CD14-positive monocyte (primary cell): ENCODE data around the gene MRPS27. TPM values are rescaled to one million over a fixed set of nuclear protein-coding genes. Genes with fewer than 3 reads are reported as not detected.

Source experiments
- DNase-seq, 3 donors: peaks; one replicate each; pipeline ENCODE4 v3.0.0-alpha.2; 2011 to 2022
- H2AFZ ChIP-seq: 2 replicates; pipeline ENCODE4 v1.6.0; 2012; ENCODE audit warnings: mild to moderate bottlenecking, low read depth, low read length, inconsistent platforms; ENCODE audit not compliant: insufficient read depth, poor library complexity, severe bottlenecking
- H3K27ac ChIP-seq, 2 donors: 1 replicate in 1 of 2; 2 replicates in 1 of 2; pipeline ENCODE4 v1.5.1; 2012 to 2013; ENCODE audit warnings: low read length in 2 of 2, control low read depth in 1 of 2, inconsistent platforms in 1 of 2, low read depth in 1 of 2, mild to moderate bottlenecking in 1 of 2
- H3K27me3 ChIP-seq, 2 donors: one replicate each; pipeline versions ENCODE4 v1.6.0 to v1.6.1; 2011 to 2013; ENCODE audit warnings: low read length in 2 of 2; ENCODE audit not compliant: control insufficient read depth in 2 of 2, insufficient read depth in 2 of 2
- H3K36me3 ChIP-seq, 2 donors: replicated peaks in 1 of 2; 1 replicate in 1 of 2; 2 replicates in 1 of 2; pipeline versions ENCODE4 v1.5.1 to v1.6.1; 2012 to 2013; ENCODE audit warnings: low read length in 2 of 2, control low read depth in 1 of 2, inconsistent platforms in 1 of 2, mild to moderate bottlenecking in 1 of 2; ENCODE audit not compliant: insufficient read depth in 2 of 2, control insufficient read depth in 1 of 2
- H3K4me1 ChIP-seq, 2 donors: 1 replicate in 1 of 2; 2 replicates in 1 of 2; pipeline versions ENCODE4 v1.5.1 to v1.6.1; 2012 to 2013; ENCODE audit warnings: low read length in 2 of 2, control low read depth in 1 of 2, inconsistent platforms in 1 of 2, mild to moderate bottlenecking in 1 of 2, moderate library complexity in 1 of 2; ENCODE audit not compliant: insufficient read depth in 2 of 2, control insufficient read depth in 1 of 2
- H3K4me2 ChIP-seq: replicated peaks from 2 replicates; pipeline ENCODE3; 2012; ENCODE audit warnings: low read length, moderate library complexity, mild to moderate bottlenecking; ENCODE audit not compliant: poor library complexity, severe bottlenecking; ENCODE audit errors: extremely low read depth
- H3K4me3 ChIP-seq, 3 experiments: fragments of 200-600 bp in 1 of 3; sonication (generic) in 1 of 3; replicated peaks in 1 of 3; 1 replicate in 2 of 3; 2 replicates in 1 of 3; pipeline ENCODE4 v1.5.1; 2011 to 2013; ENCODE audit warnings: low read length in 3 of 3, mild to moderate bottlenecking in 3 of 3, control low read depth in 2 of 3, low read depth in 2 of 3, inconsistent platforms in 1 of 3, moderate library complexity in 1 of 3
- H3K79me2 ChIP-seq: 2 replicates; pipeline ENCODE4 v1.6.0; 2012; ENCODE audit warnings: mild to moderate bottlenecking, control low read depth, inconsistent platforms, low read length, moderate library complexity; ENCODE audit not compliant: insufficient read depth
- H3K9ac ChIP-seq: 2 replicates; pipeline ENCODE4 v1.6.0; 2017; ENCODE audit warnings: low read length, mild to moderate bottlenecking; ENCODE audit not compliant: insufficient read depth, poor library complexity, severe bottlenecking
- H3K9me3 ChIP-seq, 2 donors: replicated peaks in 1 of 2; 1 replicate in 1 of 2; 2 replicates in 1 of 2; pipeline versions ENCODE4 v1.5.1 to v1.6.1; 2012 to 2013; ENCODE audit warnings: low read length in 2 of 2, control low read depth in 1 of 2; ENCODE audit not compliant: control insufficient read depth in 1 of 2, insufficient read depth in 1 of 2
- H4K20me1 ChIP-seq: 2 replicates; pipeline ENCODE4 v1.6.0; 2012; ENCODE audit warnings: mild to moderate bottlenecking, low read length, control low read depth, moderate library complexity; ENCODE audit not compliant: insufficient read depth
- H3K27ac Mint-ChIP-seq, 7 donors: one replicate each; pipeline ENCODE4 v1.8.0; 2020; ENCODE audit warnings: mild to moderate bottlenecking in 7 of 7, mixed read lengths in 7 of 7, moderate library complexity in 6 of 7, inconsistent platforms in 2 of 7
- H3K27me3 Mint-ChIP-seq, 3 donors: one replicate each; pipeline ENCODE4 v1.8.0; 2021 to 2022; ENCODE audit warnings: low read depth in 3 of 3, mild to moderate bottlenecking in 3 of 3, mixed read lengths in 3 of 3, moderate library complexity in 3 of 3, inconsistent platforms in 1 of 3
- H3K36me3 Mint-ChIP-seq, 2 donors: one replicate each; pipeline ENCODE4 v1.8.0; 2020; ENCODE audit warnings: mixed read lengths in 2 of 2, inconsistent platforms in 1 of 2, mild to moderate bottlenecking in 1 of 2
- H3K4me1 Mint-ChIP-seq: one replicate; pipeline ENCODE4 v1.8.0; 2020; ENCODE audit warnings: mild to moderate bottlenecking, mixed read lengths
- H3K4me3 Mint-ChIP-seq, 2 donors: one replicate each; pipeline ENCODE4 v1.8.0; 2020; ENCODE audit warnings: mild to moderate bottlenecking in 2 of 2, mixed read lengths in 2 of 2, moderate library complexity in 1 of 2
- H3K9me3 Mint-ChIP-seq, 7 donors: one replicate each; pipeline ENCODE4 v1.8.0; 2020 to 2022; ENCODE audit warnings: mixed read lengths in 7 of 7, mild to moderate bottlenecking in 6 of 7, moderate library complexity in 6 of 7, inconsistent platforms in 2 of 7
- WGBS: methylation state at CpG from one replicate; pipeline ENCODE4 v1.1.5; 2013; ENCODE audit warnings: missing lambda C conversion rate; ENCODE audit not compliant: insufficient coverage; 5-methylcytosine and 5-hydroxymethylcytosine counted together
- intact Hi-C, 2 donors: fragments of 100-400 bp; cut with micrococcal nuclease; formaldehyde crosslinking; loops; one replicate each; pipeline versions ENCODE4 v1.15.0 to v1.15.1; 2023
- polyA plus RNA-seq, 3 donors: library from polyadenylated mRNA; depleted of rRNA in 1 of 3; unstranded in 2 of 3; stranded (reverse) in 1 of 3; fragments of 300-500 nt in 2 of 3; fragments of >200 nt in 1 of 3; fragmentation: Illumina TruSeq in 2 of 3; gene quantifications; 1 replicate in 2 of 3; 2 replicates in 1 of 3; pipeline ENCODE4 v1.2.3, GENCODE V29; 2012 to 2021
- TF ChIP-seq, protein P1 (sequence below): fragments of 200-600 bp; IDR thresholded peaks from one replicate; pipeline ENCODE4 v1.8.0; 2022; ENCODE audit warnings: antibody characterized with exemption, mild to moderate bottlenecking

Gene MRPS27
- polyA plus RNA-seq, 3 donors = 13.3 to 19.2 (median 15.3) TPM

GRCh38 chr5:72276219-72276752 is 43.8 kb downstream of the MRPS27 start:
- Histone ChIP-seq H3K9ac (no peak overlapping the region), H3K4me2 (no peak overlapping the region), H3K27me3 (no peaks in the 10 kb centered on the region), H3K36me3 (peaks cover 0 to 22% of the 10 kb centered on the region in 2 donors), H3K27ac (no peak overlapping the region), H3K9me3 (no peaks in the 10 kb centered on the region), H3K79me2 (no peaks in the 10 kb centered on the region), H3K4me3 (no peak overlapping the region), H2AFZ (no peak overlapping the region), H3K4me1 (no peaks in the 10 kb centered on the region), H4K20me1 (no peaks in the 10 kb centered on the region)
- H3K9me3 Mint-ChIP-seq = peaks cover 0 to 8% (median 1%) of the 10 kb centered on the region in 7 donors
- TF ChIP-seq, protein P1, sequence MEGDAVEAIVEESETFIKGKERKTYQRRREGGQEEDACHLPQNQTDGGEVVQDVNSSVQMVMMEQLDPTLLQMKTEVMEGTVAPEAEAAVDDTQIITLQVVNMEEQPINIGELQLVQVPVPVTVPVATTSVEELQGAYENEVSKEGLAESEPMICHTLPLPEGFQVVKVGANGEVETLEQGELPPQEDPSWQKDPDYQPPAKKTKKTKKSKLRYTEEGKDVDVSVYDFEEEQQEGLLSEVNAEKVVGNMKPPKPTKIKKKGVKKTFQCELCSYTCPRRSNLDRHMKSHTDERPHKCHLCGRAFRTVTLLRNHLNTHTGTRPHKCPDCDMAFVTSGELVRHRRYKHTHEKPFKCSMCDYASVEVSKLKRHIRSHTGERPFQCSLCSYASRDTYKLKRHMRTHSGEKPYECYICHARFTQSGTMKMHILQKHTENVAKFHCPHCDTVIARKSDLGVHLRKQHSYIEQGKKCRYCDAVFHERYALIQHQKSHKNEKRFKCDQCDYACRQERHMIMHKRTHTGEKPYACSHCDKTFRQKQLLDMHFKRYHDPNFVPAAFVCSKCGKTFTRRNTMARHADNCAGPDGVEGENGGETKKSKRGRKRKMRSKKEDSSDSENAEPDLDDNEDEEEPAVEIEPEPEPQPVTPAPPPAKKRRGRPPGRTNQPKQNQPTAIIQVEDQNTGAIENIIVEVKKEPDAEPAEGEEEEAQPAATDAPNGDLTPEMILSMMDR = no peak
- H3K4me3 Mint-ChIP-seq = no peak overlapping the region
- peaks cover 28 to 47% of the 10 kb centered on the region in 2 donors for H3K36me3 Mint-ChIP-seq
- H3K27ac Mint-ChIP-seq = no peak overlapping the region
- no peak for DNase-seq
- WGBS = no CpG with 5 or more reads among the region's 3 CpGs
- H3K27me3 Mint-ChIP-seq = no peaks in the 10 kb centered on the region
- no peaks in the 10 kb centered on the region for H3K4me1 Mint-ChIP-seq
- intact Hi-C loops = no loop called here

GRCh38 chr5:72273547-72273946 is 46.5 kb downstream of the MRPS27 start:
- Histone ChIP-seq H3K36me3 (peaks cover 0 to 6% of the 10 kb centered on the region in 2 donors), H3K9ac (no peak overlapping the region), H2AFZ (no peak overlapping the region), H3K4me3 (no peak overlapping the region), H3K27me3 (no peaks in the 10 kb centered on the region), H3K79me2 (no peaks in the 10 kb centered on the region), H4K20me1 (no peaks in the 10 kb centered on the region), H3K4me1 (no peaks in the 10 kb centered on the region), H3K9me3 (no peaks in the 10 kb centered on the region), H3K27ac (no peak overlapping the region), H3K4me2 (no peak overlapping the region)
- H3K4me3 Mint-ChIP-seq = no peak overlapping the region
- H3K36me3 Mint-ChIP-seq = peaks cover 21 to 35% of the 10 kb centered on the region in 2 donors
- DNase-seq = no peak
- TF ChIP-seq, protein P1 = no peak
- intact Hi-C loops = no loop called here
- no peaks in the 10 kb centered on the region for H3K27me3 Mint-ChIP-seq
- no peaks in the 10 kb centered on the region for H3K4me1 Mint-ChIP-seq
- peaks cover 0 to 8% (median 1%) of the 10 kb centered on the region in 7 donors for H3K9me3 Mint-ChIP-seq
- no peak overlapping the region for H3K27ac Mint-ChIP-seq
- WGBS = no CpG with 5 or more reads among the region's 7 CpGs
